ENCODE measurements around the gene RNF224. TPM values are rescaled to one million over a fixed set of nuclear protein-coding genes. Genes with fewer than 3 reads are reported as not detected.

The RNF224 gene
- total RNA-seq, 1 experiment from 2014 or later, result 0.30 TPM

DNA sequence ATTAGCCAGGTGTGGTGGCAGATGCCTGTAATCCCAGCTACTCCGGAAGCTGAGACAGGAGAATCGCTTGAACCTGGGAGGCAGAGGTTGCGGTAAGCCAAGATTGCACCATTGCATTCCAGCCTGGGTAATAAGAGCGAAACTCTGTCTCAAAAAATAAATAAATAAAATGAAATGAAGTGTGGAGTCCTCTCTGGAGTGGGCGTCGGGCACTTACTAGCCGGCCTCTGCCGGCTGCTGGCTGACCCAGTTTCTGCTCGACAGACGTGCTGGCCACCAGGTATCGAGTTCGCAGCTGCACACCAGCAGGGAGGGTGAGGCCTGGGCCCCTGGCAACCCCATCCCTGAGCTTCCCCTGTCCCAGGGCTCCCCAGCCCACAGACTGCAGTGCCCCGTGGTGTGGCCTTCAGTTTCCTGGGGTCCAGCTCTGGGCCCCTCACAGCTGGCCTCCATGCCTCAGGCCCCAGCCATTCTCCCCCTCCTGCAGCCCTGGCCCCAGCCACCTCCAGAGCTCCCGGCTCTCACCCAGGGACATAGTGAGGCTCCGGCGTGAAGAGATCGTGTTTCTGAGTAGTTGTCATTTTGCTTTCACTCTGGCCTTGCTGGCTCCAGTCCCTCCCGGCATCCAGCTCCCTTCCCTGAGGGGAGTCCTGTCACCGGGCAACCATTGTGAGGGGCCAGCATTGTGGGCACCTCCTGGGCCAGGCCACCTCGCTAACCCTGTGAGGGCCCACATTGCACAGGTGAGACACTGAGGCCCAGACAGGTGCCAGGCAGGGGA, 20.0 kb downstream of the RNF224 start:
- H2AFZ ChIP-seq (ENCODE audit: low read depth, low read length, poor library complexity, severe bottlenecking), result no peak overlapping the region
- H3K36me3 ChIP-seq (ENCODE audit: control insufficient read depth in 1 of 2, insufficient read depth in 2 of 2, low read length in 2 of 2), result peaks cover 7 to 14% of the 10 kb centered on the region in 2 experiments
- H4K20me1 ChIP-seq (ENCODE audit: insufficient read depth), result peaks cover 14% of the 10 kb centered on the region; the same call in 1 of the 2 replicates
- H3K9me3 ChIP-seq (ENCODE audit: control insufficient read depth in 1 of 2, insufficient read depth in 1 of 2, low read depth in 1 of 2, low read length in 2 of 2), result no peaks in the 10 kb centered on the region
- peaks cover 16% of the 10 kb centered on the region for H3K79me2 ChIP-seq (ENCODE audit: insufficient read depth, low read length)
- H3K9me2 ChIP-seq (ENCODE audit: insufficient read depth), result no peaks in the 10 kb centered on the region
- H3K4me3 ChIP-seq (replicated peaks in 1 of 2; ENCODE audit: low read depth in 1 of 2, low read length in 2 of 2), result no peak overlapping the region
- ChIA-PET POLR2A (no interaction called here), CTCF (interaction anchor here (1.0 to 2.4 kb wide), 2 partner anchors 11 to 180 kb away, joined by 4 to 7 read pairs; no protein-coding TSS in a partner anchor), RAD21 (ENCODE audit: low non-redundant PET in 1 of 2, low total read pairs in 2 of 2, uncharacterized antibody in 2 of 2, unreplicated experiment in 2 of 2) (no interaction called here)
- no peak overlapping the region for H3K27ac ChIP-seq (ENCODE audit: low read depth, low read length)
- no peak overlapping the region for H3K9ac ChIP-seq (ENCODE audit: low read length)
- TF ChIP-seq REST (IDR thresholded peaks at IDR 0.05; ENCODE audit: low read depth), result no peak
- no peak for TF ChIP-seq SP1 (IDR thresholded peaks at IDR 0.05; ENCODE audit: low read depth)
- no peak for TF ChIP-seq ZFX (IDR thresholded peaks at IDR 0.05)
- no peak for TF ChIP-seq JUND (IDR thresholded peaks at IDR 0.05)
- TF ChIP-seq CEBPB (IDR thresholded peaks at IDR 0.05; ENCODE audit: low read depth), result no peak
- TF ChIP-seq ATF3 (IDR thresholded peaks at IDR 0.05), result no peak
- H3K4me1 ChIP-seq (ENCODE audit: control insufficient read depth in 1 of 2, insufficient read depth in 2 of 2, low read length in 2 of 2), result peaks cover 6 to 23% of the 10 kb centered on the region in 2 experiments
- no peak for ATAC-seq
- no peaks in the 10 kb centered on the region for H3K27me3 ChIP-seq (ENCODE audit: insufficient read depth, low read length)
- no peak overlapping the region for H3K4me2 ChIP-seq (ENCODE audit: low read length)
- no TSS peak for BruUV-seq (replicated peaks)
- intact Hi-C loops (cut with micrococcal nuclease), result no loop called here
- DNase-seq (ENCODE audit: low read depth, low spot score), result no peak

Data from HCT116 (cell line).